ENCODE data around the gene PTPRR.

The PTPRR gene

GRCh38 chr12:70774055-70774454 lies 146.5 kb downstream of the PTPRR start:
- TF ChIP-seq CTCF (IDR thresholded peaks at IDR 0.05) = no peak
- H2AFZ ChIP-seq = no peak overlapping the region
- H3K9me3 ChIP-seq (ENCODE audit: control insufficient read depth, low read length) = no peaks in the 10 kb centered on the region
- no peak overlapping the region for H3K27ac ChIP-seq
- no peaks in the 10 kb centered on the region for H3K27me3 ChIP-seq (ENCODE audit: control insufficient read depth, insufficient read depth, low read length)
- H3K79me2 ChIP-seq = no peaks in the 10 kb centered on the region
- no peaks in the 10 kb centered on the region for H3K36me3 ChIP-seq (ENCODE audit: control insufficient read depth, insufficient read depth, low read length)
- no peak overlapping the region for H3K9ac ChIP-seq
- no peak overlapping the region for H3K4me2 ChIP-seq (ENCODE audit: low read length)
- H3K4me3 ChIP-seq (ENCODE audit: low read depth, low read length) = no peak overlapping the region
- H3K4me1 ChIP-seq = no peaks in the 10 kb centered on the region

- TF ChIP-seq CTCF (IDR thresholded peaks at IDR 0.05) = no peak
- no peak overlapping the region for H3K9ac ChIP-seq
- no peaks in the 10 kb centered on the region for H3K9me3 ChIP-seq (ENCODE audit: control insufficient read depth, low read length)
- no peak overlapping the region for H2AFZ ChIP-seq
- no peak overlapping the region for H3K27ac ChIP-seq
- H3K4me3 ChIP-seq (ENCODE audit: low read depth, low read length) = no peak overlapping the region
- no peaks in the 10 kb centered on the region for H3K27me3 ChIP-seq (ENCODE audit: control insufficient read depth, insufficient read depth, low read length)
- H3K36me3 ChIP-seq (ENCODE audit: control insufficient read depth, insufficient read depth, low read length) = no peaks in the 10 kb centered on the region
- H3K4me2 ChIP-seq (ENCODE audit: low read length) = no peak overlapping the region
- no peaks in the 10 kb centered on the region for H3K4me1 ChIP-seq
- no peaks in the 10 kb centered on the region for H3K79me2 ChIP-seq
Measured at GRCh38 chr12:70772836-70773235, 147.7 kb downstream of the PTPRR start.

DNA sequence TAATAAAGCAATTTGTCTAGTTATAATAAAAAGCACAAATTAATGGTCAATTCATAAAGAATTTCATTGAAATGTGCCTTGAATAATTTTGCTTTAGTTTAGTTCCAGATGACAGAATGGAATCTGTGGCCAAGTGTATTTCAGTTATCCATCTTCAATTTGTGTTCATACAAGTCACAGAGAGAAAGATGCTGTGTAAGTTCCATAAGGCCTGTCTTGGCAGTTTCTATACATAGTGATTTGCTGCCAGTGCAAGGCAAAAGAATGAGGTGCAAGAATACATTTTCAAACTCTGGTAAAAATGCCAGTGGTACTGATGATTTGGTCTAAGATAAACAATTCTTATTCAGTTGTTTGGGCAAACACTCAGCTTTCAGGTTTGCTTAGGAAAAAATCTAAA lies 149.0 kb downstream of the PTPRR start:
- no peak overlapping the region for H3K4me2 ChIP-seq (ENCODE audit: low read length)
- no peaks in the 10 kb centered on the region for H3K36me3 ChIP-seq (ENCODE audit: control insufficient read depth, insufficient read depth, low read length)
- H3K4me1 ChIP-seq = no peaks in the 10 kb centered on the region
- no peak overlapping the region for H3K27ac ChIP-seq
- no peak overlapping the region for H3K4me3 ChIP-seq (ENCODE audit: low read depth, low read length)
- H3K79me2 ChIP-seq = no peaks in the 10 kb centered on the region
- TF ChIP-seq CTCF (IDR thresholded peaks at IDR 0.05) = no peak
- H3K9ac ChIP-seq = no peak overlapping the region
- no peaks in the 10 kb centered on the region for H3K9me3 ChIP-seq (ENCODE audit: control insufficient read depth, low read length)
- H2AFZ ChIP-seq = no peak overlapping the region
- no peaks in the 10 kb centered on the region for H3K27me3 ChIP-seq (ENCODE audit: control insufficient read depth, insufficient read depth, low read length)

- Histone ChIP-seq H3K4me3 (ENCODE audit: low read depth, low read length) (no peak overlapping the region), H3K4me2 (ENCODE audit: low read length) (no peak overlapping the region), H3K27ac (no peak overlapping the region), H3K36me3 (ENCODE audit: control insufficient read depth, insufficient read depth, low read length) (no peaks in the 10 kb centered on the region), H3K79me2 (no peaks in the 10 kb centered on the region), H3K4me1 (no peaks in the 10 kb centered on the region), H2AFZ (no peak overlapping the region), H3K9ac (no peak overlapping the region), H3K9me3 (ENCODE audit: control insufficient read depth, low read length) (no peaks in the 10 kb centered on the region), H3K27me3 (ENCODE audit: control insufficient read depth, insufficient read depth, low read length) (no peaks in the 10 kb centered on the region)
- no peak for TF ChIP-seq CTCF (IDR thresholded peaks at IDR 0.05)
Measured at GRCh38 chr12:70763666-70764065, 156.9 kb downstream of the PTPRR start.

- Histone ChIP-seq H3K4me2 (ENCODE audit: low read length) (no peak overlapping the region), H3K9me3 (ENCODE audit: control insufficient read depth, low read length) (no peaks in the 10 kb centered on the region), H3K4me3 (ENCODE audit: low read depth, low read length) (no peak overlapping the region), H3K27me3 (ENCODE audit: control insufficient read depth, insufficient read depth, low read length) (no peaks in the 10 kb centered on the region), H3K36me3 (ENCODE audit: control insufficient read depth, insufficient read depth, low read length) (no peaks in the 10 kb centered on the region), H3K4me1 (no peaks in the 10 kb centered on the region), H3K9ac (no peak overlapping the region), H3K27ac (no peak overlapping the region), H3K79me2 (no peaks in the 10 kb centered on the region), H2AFZ (no peak overlapping the region)
- no peak for TF ChIP-seq CTCF (IDR thresholded peaks at IDR 0.05)
Measured at GRCh38 chr12:70762000-70762399, 158.5 kb downstream of the PTPRR start.

All from parathyroid adenoma (tissue), 2 donors.